K562 (cell line): ENCODE measurements around the gene SAMD8. TPM values are rescaled to one million over a fixed set of nuclear protein-coding genes. Genes with fewer than 3 reads are reported as not detected.

Experiments used
- HDAC3 ChIP-seq: fragments of 450-650 bp; IDR thresholded peaks from 2 replicates; pipeline ENCODE4 v1.6.1; 2018; ENCODE audit warnings: borderline replicate concordance, mild to moderate bottlenecking, moderate library complexity; ENCODE audit not compliant: partially characterized antibody
- KAT8 ChIP-seq: fragments of 450-650 bp; IDR thresholded peaks from 2 replicates; pipeline ENCODE4 v1.6.1; 2016; ENCODE audit warnings: low read depth, mild to moderate bottlenecking
- NRF1 ChIP-seq, 2 experiments: fragments of 450-650 bp; IDR thresholded peaks in 1 of 2; conservative IDR thresholded peaks in 1 of 2; 2 replicates each; pipeline ENCODE4 v1.6.1; 2014; ENCODE audit warnings: mild to moderate bottlenecking in 2 of 2
- RBBP5 ChIP-seq: fragments of 200-600 bp; sonication (generic); IDR thresholded peaks from 2 replicates; pipeline ENCODE4 v1.6.1; 2012; ENCODE audit warnings: borderline replicate concordance, mild to moderate bottlenecking, low read length, control low read depth, inconsistent platforms; ENCODE audit not compliant: insufficient read depth, poor library complexity, severe bottlenecking
- TRIM24 ChIP-seq, 2 experiments: fragments of 450-650 bp; IDR thresholded peaks; 2 replicates each; pipeline ENCODE4 v1.6.1; 2016
- ZNF282 ChIP-seq: sonication (generic); formaldehyde crosslinking; IDR thresholded peaks from 2 replicates; pipeline ENCODE4 v1.8.1; 2023; ENCODE audit warnings: missing genetic modification reagents
- ZNF324 ChIP-seq: fragments of 250-450 bp; sonication (Bioruptor Pico); IDR thresholded peaks from 2 replicates; pipeline ENCODE4 v1.4.0; 2020; ENCODE audit warnings: mild to moderate bottlenecking
- ZNF77 ChIP-seq: fragments of 250-450 bp; sonication (Bioruptor Pico); IDR thresholded peaks from 2 replicates; pipeline ENCODE4 v1.5.0; 2020
- polyA plus RNA-seq, 8 experiments: library from polyadenylated mRNA; depleted of rRNA in 4 of 8; stranded (reverse) in 5 of 8; unstranded in 3 of 8; fragments of >200 nt; fragmentation: Nextera tagmentation in 2 of 8; fragmentation: Illumina TruSeq in 1 of 8; extraction: Ambion mirVana in 2 of 8; extraction: Trizol in 1 of 8; gene quantifications; 2 replicates each; pipeline versions ENCODE4 v1.2.1 to v1.2.3, GENCODE V29; 2011 to 2014; ENCODE audit warnings: inconsistent platforms in 1 of 8, missing spikeins in 1 of 8
- total RNA-seq, 7 experiments: library from RNA; depleted of rRNA in 6 of 7; stranded (reverse); fragments of >200 nt in 6 of 7; fragmentation: Illumina TruSeq in 2 of 7; extraction: Trizol in 2 of 7; gene quantifications; 2 replicates each; pipeline versions ENCODE4 v1.2.1 to v1.2.3, GENCODE V29; 2011 to 2021; ENCODE audit warnings: low replicate concordance in 1 of 7
- TF ChIP-seq, protein P1 (sequence below): sonication (generic); formaldehyde crosslinking; IDR thresholded peaks from 2 replicates; pipeline ENCODE4 v1.8.0; 2023; ENCODE audit warnings: mild to moderate bottlenecking, missing genetic modification reagents
- TF ChIP-seq, protein P2 (sequence below): sonication (generic); formaldehyde crosslinking; IDR thresholded peaks from 2 replicates; pipeline ENCODE4 v1.8.0; 2022; ENCODE audit warnings: mild to moderate bottlenecking, missing genetic modification reagents
- TF ChIP-seq, protein P3 (sequence below): fragments of 200-600 bp; sonication (generic); IDR thresholded peaks from one replicate; pipeline ENCODE4 v1.6.1; 2012; ENCODE audit warnings: mild to moderate bottlenecking, low read depth, low read length, inconsistent platforms

The SAMD8 gene
- total and polyA plus RNA-seq, 9 of the 15 experiments (the other 6 are each of a cell fraction or from before 2014, with no cell fraction given): 2.7 to 16.1 (median 6.2) TPM

DNA sequence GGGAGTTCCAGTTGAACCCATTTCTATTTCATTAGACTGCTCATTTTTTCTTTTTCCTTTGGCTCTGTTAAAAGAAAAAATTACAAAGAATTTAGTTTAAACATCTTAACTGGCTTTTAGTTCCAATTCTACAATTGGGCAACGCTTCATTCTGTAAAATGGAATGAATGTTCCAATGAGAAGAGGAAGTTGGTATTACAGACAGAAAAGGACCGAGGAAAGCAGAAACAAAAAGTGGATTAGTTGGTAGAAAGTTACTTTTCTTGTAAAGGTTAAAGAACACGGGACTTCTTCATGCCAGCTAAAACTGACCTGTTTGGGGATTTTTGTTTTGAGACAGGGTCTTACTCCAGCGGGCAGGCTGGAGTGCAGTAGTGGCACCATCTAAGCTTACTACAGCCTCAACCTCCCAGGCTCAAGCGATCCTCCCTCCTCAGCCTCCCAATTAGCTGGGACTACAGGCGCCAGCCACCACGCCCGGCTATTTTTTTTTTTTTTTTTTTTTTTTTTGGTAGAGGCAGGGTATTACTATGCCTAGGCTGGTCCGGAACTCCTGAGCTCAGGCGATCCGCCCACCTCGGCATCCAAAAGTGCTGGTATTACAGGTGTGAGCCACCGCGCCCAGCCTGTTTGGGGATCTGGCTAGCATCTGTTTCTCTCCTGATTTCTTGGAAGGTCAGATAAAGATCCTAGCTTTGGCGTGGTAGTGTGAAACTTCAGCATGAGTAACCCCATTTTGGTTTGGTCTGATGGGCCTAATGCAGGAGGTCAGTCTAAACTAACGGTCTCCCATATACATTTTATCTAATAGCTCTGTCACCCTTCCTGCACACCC, 97.8 kb downstream of the SAMD8 start (continued):
- TF ChIP-seq ZNF324 (CRISPR knock-in tag) (peak; percentile 67; the same call in 1 of the 2 replicates), ZNF282 (CRISPR knock-in tag) (no peak), NRF1 (conservative IDR thresholded peaks at IDR 0.05 in 1 of 2, IDR thresholded peaks at IDR 0.05 in 1 of 2) (no peak), ZNF77 (no peak), TRIM24 (IDR thresholded peaks at IDR 0.05) (no peak), KAT8 (no peak), HDAC3 (no peak), RBBP5 (no peak)
- TF ChIP-seq, protein P1, sequence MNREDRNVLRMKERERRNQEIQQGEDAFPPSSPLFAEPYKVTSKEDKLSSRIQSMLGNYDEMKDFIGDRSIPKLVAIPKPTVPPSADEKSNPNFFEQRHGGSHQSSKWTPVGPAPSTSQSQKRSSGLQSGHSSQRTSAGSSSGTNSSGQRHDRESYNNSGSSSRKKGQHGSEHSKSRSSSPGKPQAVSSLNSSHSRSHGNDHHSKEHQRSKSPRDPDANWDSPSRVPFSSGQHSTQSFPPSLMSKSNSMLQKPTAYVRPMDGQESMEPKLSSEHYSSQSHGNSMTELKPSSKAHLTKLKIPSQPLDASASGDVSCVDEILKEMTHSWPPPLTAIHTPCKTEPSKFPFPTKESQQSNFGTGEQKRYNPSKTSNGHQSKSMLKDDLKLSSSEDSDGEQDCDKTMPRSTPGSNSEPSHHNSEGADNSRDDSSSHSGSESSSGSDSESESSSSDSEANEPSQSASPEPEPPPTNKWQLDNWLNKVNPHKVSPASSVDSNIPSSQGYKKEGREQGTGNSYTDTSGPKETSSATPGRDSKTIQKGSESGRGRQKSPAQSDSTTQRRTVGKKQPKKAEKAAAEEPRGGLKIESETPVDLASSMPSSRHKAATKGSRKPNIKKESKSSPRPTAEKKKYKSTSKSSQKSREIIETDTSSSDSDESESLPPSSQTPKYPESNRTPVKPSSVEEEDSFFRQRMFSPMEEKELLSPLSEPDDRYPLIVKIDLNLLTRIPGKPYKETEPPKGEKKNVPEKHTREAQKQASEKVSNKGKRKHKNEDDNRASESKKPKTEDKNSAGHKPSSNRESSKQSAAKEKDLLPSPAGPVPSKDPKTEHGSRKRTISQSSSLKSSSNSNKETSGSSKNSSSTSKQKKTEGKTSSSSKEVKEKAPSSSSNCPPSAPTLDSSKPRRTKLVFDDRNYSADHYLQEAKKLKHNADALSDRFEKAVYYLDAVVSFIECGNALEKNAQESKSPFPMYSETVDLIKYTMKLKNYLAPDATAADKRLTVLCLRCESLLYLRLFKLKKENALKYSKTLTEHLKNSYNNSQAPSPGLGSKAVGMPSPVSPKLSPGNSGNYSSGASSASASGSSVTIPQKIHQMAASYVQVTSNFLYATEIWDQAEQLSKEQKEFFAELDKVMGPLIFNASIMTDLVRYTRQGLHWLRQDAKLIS (CRISPR knock-in tag): no peak
- TF ChIP-seq, protein P2, sequence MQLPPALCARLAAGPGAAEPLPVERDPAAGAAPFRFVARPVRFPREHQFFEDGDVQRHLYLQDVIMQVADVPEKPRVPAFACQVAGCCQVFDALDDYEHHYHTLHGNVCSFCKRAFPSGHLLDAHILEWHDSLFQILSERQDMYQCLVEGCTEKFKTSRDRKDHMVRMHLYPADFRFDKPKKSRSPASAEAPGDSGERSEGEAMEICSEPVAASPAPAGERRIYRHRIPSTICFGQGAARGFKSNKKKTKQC (CRISPR knock-in tag): no peak
- TF ChIP-seq, protein P3, sequence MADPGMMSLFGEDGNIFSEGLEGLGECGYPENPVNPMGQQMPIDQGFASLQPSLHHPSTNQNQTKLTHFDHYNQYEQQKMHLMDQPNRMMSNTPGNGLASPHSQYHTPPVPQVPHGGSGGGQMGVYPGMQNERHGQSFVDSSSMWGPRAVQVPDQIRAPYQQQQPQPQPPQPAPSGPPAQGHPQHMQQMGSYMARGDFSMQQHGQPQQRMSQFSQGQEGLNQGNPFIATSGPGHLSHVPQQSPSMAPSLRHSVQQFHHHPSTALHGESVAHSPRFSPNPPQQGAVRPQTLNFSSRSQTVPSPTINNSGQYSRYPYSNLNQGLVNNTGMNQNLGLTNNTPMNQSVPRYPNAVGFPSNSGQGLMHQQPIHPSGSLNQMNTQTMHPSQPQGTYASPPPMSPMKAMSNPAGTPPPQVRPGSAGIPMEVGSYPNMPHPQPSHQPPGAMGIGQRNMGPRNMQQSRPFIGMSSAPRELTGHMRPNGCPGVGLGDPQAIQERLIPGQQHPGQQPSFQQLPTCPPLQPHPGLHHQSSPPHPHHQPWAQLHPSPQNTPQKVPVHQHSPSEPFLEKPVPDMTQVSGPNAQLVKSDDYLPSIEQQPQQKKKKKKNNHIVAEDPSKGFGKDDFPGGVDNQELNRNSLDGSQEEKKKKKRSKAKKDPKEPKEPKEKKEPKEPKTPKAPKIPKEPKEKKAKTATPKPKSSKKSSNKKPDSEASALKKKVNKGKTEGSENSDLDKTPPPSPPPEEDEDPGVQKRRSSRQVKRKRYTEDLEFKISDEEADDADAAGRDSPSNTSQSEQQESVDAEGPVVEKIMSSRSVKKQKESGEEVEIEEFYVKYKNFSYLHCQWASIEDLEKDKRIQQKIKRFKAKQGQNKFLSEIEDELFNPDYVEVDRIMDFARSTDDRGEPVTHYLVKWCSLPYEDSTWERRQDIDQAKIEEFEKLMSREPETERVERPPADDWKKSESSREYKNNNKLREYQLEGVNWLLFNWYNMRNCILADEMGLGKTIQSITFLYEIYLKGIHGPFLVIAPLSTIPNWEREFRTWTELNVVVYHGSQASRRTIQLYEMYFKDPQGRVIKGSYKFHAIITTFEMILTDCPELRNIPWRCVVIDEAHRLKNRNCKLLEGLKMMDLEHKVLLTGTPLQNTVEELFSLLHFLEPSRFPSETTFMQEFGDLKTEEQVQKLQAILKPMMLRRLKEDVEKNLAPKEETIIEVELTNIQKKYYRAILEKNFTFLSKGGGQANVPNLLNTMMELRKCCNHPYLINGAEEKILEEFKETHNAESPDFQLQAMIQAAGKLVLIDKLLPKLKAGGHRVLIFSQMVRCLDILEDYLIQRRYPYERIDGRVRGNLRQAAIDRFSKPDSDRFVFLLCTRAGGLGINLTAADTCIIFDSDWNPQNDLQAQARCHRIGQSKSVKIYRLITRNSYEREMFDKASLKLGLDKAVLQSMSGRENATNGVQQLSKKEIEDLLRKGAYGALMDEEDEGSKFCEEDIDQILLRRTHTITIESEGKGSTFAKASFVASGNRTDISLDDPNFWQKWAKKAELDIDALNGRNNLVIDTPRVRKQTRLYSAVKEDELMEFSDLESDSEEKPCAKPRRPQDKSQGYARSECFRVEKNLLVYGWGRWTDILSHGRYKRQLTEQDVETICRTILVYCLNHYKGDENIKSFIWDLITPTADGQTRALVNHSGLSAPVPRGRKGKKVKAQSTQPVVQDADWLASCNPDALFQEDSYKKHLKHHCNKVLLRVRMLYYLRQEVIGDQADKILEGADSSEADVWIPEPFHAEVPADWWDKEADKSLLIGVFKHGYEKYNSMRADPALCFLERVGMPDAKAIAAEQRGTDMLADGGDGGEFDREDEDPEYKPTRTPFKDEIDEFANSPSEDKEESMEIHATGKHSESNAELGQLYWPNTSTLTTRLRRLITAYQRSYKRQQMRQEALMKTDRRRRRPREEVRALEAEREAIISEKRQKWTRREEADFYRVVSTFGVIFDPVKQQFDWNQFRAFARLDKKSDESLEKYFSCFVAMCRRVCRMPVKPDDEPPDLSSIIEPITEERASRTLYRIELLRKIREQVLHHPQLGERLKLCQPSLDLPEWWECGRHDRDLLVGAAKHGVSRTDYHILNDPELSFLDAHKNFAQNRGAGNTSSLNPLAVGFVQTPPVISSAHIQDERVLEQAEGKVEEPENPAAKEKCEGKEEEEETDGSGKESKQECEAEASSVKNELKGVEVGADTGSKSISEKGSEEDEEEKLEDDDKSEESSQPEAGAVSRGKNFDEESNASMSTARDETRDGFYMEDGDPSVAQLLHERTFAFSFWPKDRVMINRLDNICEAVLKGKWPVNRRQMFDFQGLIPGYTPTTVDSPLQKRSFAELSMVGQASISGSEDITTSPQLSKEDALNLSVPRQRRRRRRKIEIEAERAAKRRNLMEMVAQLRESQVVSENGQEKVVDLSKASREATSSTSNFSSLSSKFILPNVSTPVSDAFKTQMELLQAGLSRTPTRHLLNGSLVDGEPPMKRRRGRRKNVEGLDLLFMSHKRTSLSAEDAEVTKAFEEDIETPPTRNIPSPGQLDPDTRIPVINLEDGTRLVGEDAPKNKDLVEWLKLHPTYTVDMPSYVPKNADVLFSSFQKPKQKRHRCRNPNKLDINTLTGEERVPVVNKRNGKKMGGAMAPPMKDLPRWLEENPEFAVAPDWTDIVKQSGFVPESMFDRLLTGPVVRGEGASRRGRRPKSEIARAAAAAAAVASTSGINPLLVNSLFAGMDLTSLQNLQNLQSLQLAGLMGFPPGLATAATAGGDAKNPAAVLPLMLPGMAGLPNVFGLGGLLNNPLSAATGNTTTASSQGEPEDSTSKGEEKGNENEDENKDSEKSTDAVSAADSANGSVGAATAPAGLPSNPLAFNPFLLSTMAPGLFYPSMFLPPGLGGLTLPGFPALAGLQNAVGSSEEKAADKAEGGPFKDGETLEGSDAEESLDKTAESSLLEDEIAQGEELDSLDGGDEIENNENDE: no peak
